H9 (cell line): Measurements from ENCODE around the gene MYOM3. TPM values are rescaled to one million over a fixed set of nuclear protein-coding genes. Genes with fewer than 3 reads are reported as not detected.

Source experiments
- DNase-seq: peaks from one replicate; pipeline ENCODE4 v3.0.0-alpha.2; 2017
- H2AFZ ChIP-seq: one replicate; pipeline ENCODE4 v1.6.1; 2013; ENCODE audit warnings: mild to moderate bottlenecking, low read length, control low read depth, moderate library complexity
- H2AK5ac ChIP-seq: 2 replicates; pipeline ENCODE4 v1.6.1; 2013; ENCODE audit warnings: low read length, control low read depth, mixed read lengths; ENCODE audit not compliant: insufficient read length
- H2BK120ac ChIP-seq: one replicate; pipeline ENCODE4 v1.6.1; 2013; ENCODE audit warnings: low read depth, mild to moderate bottlenecking, low read length, control low read depth, inconsistent platforms; ENCODE audit not compliant: poor library complexity, severe bottlenecking
- H2BK12ac ChIP-seq: 2 replicates; pipeline ENCODE4 v1.6.1; 2013; ENCODE audit warnings: low read length, control low read depth, mixed read lengths, low read depth; ENCODE audit not compliant: insufficient read length
- H2BK15ac ChIP-seq: 2 replicates; pipeline ENCODE4 v1.6.1; 2013; ENCODE audit warnings: low read depth, low read length, control low read depth
- H2BK20ac ChIP-seq: one replicate; pipeline ENCODE4 v1.6.1; 2013; ENCODE audit warnings: low read depth, mild to moderate bottlenecking, low read length, control low read depth, inconsistent platforms; ENCODE audit not compliant: poor library complexity, severe bottlenecking
- H2BK5ac ChIP-seq: 2 replicates; pipeline ENCODE4 v1.6.1; 2013; ENCODE audit warnings: low read length, control low read depth, mixed read lengths; ENCODE audit not compliant: insufficient read length
- H3K14ac ChIP-seq: 2 replicates; pipeline ENCODE4 v1.6.1; 2013; ENCODE audit warnings: low read length, control low read depth; ENCODE audit not compliant: insufficient read depth
- H3K18ac ChIP-seq: 2 replicates; pipeline ENCODE4 v1.6.1; 2013; ENCODE audit warnings: low read depth, mild to moderate bottlenecking, mixed read lengths, low read length, control low read depth; ENCODE audit not compliant: insufficient read length
- H3K23ac ChIP-seq: 2 replicates; pipeline ENCODE4 v1.6.1; 2013; ENCODE audit warnings: low read length, control low read depth, mixed read lengths, low read depth; ENCODE audit not compliant: insufficient read length
- H3K23me2 ChIP-seq: 2 replicates; pipeline ENCODE4 v1.6.1; 2013; ENCODE audit warnings: low read depth, mild to moderate bottlenecking, mixed read lengths, low read length, control low read depth; ENCODE audit not compliant: insufficient read length, poor library complexity, severe bottlenecking
- H3K27ac ChIP-seq: 2 replicates; pipeline ENCODE4 v1.5.1; 2013; ENCODE audit warnings: low read length, control low read depth, mixed read lengths, low read depth; ENCODE audit not compliant: insufficient read length
- H3K27me3 ChIP-seq: 2 replicates; pipeline ENCODE4 v1.6.1; 2013; ENCODE audit warnings: low read length, control low read depth, inconsistent platforms; ENCODE audit not compliant: insufficient read depth
- H3K4ac ChIP-seq: 2 replicates; pipeline ENCODE4 v1.6.1; 2013; ENCODE audit warnings: low read depth, mild to moderate bottlenecking, control low read depth, inconsistent platforms, low read length, moderate library complexity
- H3K4me1 ChIP-seq: 2 replicates; pipeline ENCODE4 v1.6.1; 2013; ENCODE audit warnings: low read length, control low read depth, inconsistent platforms; ENCODE audit not compliant: insufficient read depth
- H3K4me2 ChIP-seq: 2 replicates; pipeline ENCODE4 v1.6.1; 2013; ENCODE audit warnings: low read length, control low read depth, mixed read lengths; ENCODE audit not compliant: insufficient read length, insufficient read depth
- H3K56ac ChIP-seq: 2 replicates; pipeline ENCODE4 v1.6.1; 2013; ENCODE audit warnings: low read depth, mild to moderate bottlenecking, mixed read lengths, low read length, control low read depth; ENCODE audit not compliant: insufficient read length
- H3K79me1 ChIP-seq: 2 replicates; pipeline ENCODE4 v1.6.1; 2013; ENCODE audit warnings: low read depth, mild to moderate bottlenecking, moderate library complexity, low read length, control low read depth, inconsistent platforms; ENCODE audit not compliant: insufficient read depth, poor library complexity, severe bottlenecking
- H3K79me2 ChIP-seq: 2 replicates; pipeline ENCODE4 v1.6.1; 2013; ENCODE audit warnings: low read length, control low read depth, inconsistent platforms; ENCODE audit not compliant: insufficient read depth
- H3K9ac ChIP-seq: 2 replicates; pipeline ENCODE4 v1.6.1; 2013; ENCODE audit warnings: low read length, control low read depth, mixed read lengths; ENCODE audit not compliant: insufficient read length; ENCODE audit errors: extremely low read depth
- H3K9me3 ChIP-seq: one replicate; pipeline ENCODE4 v1.6.1; 2013; ENCODE audit warnings: low read depth, low read length, inconsistent platforms; ENCODE audit not compliant: control insufficient read depth
- H3T11ph ChIP-seq: one replicate; pipeline ENCODE4 v1.6.1; 2013; ENCODE audit warnings: mild to moderate bottlenecking, low read length, control low read depth, inconsistent platforms
- H4K20me1 ChIP-seq: one replicate; pipeline ENCODE4 v1.6.1; 2013; ENCODE audit not compliant: control insufficient read depth, insufficient read length, insufficient read depth
- H4K5ac ChIP-seq: 2 replicates; pipeline ENCODE4 v1.6.1; 2013; ENCODE audit warnings: low read depth, mild to moderate bottlenecking, mixed read lengths, low read length, control low read depth; ENCODE audit not compliant: insufficient read length
- H4K8ac ChIP-seq: replicated peaks from 2 replicates; pipeline ENCODE4 v1.6.1; 2013; ENCODE audit warnings: low read length, control low read depth, mixed read lengths, low read depth; ENCODE audit not compliant: insufficient read length
- H4K91ac ChIP-seq: 2 replicates; pipeline ENCODE4 v1.6.1; 2013; ENCODE audit warnings: low read depth, mild to moderate bottlenecking, moderate library complexity, mixed read lengths, low read length, control low read depth; ENCODE audit not compliant: insufficient read length
- H3K27ac Mint-ChIP-seq, 3 experiments: 2 replicates in 2 of 3; 3 replicates in 1 of 3; pipeline ENCODE4 v1.8.0; 2020 to 2021; ENCODE audit warnings: mixed read lengths in 3 of 3, mild to moderate bottlenecking in 1 of 3, moderate library complexity in 1 of 3
- H3K27me3 Mint-ChIP-seq: 2 replicates; pipeline ENCODE4 v1.8.0; 2021; ENCODE audit warnings: low read depth, mild to moderate bottlenecking, moderate library complexity, mixed read lengths
- H3K36me3 Mint-ChIP-seq, 3 experiments: 2 replicates in 2 of 3; 3 replicates in 1 of 3; pipeline ENCODE4 v1.8.0; 2020 to 2021; ENCODE audit warnings: low read depth in 3 of 3, mixed read lengths in 3 of 3; ENCODE audit not compliant: insufficient read depth in 1 of 3
- H3K4me1 Mint-ChIP-seq, 2 experiments: 2 replicates each; pipeline ENCODE4 v1.8.0; 2020; ENCODE audit warnings: mixed read lengths in 2 of 2
- H3K4me3 Mint-ChIP-seq, 2 experiments: 2 replicates in 1 of 2; 3 replicates in 1 of 2; pipeline ENCODE4 v1.8.0; 2020 to 2021; ENCODE audit warnings: mild to moderate bottlenecking in 2 of 2, mixed read lengths in 2 of 2, moderate library complexity in 1 of 2
- H3K9me3 Mint-ChIP-seq, 2 experiments: 2 replicates in 1 of 2; 3 replicates in 1 of 2; pipeline ENCODE4 v1.8.0; 2020; ENCODE audit warnings: mild to moderate bottlenecking in 2 of 2, mixed read lengths in 2 of 2, moderate library complexity in 1 of 2
- WGBS: extraction: QIAGEN DNeasy Blood & Tissue Kit; methylation state at CpG from one replicate; pipeline ENCODE4 v1.1.7; 2013; ENCODE audit warnings: missing lambda C conversion rate, low lambda C conversion rate, mixed read lengths; ENCODE audit not compliant: insufficient read length; ENCODE audit errors: extremely low coverage; 5-methylcytosine and 5-hydroxymethylcytosine counted together
- total RNA-seq: library from RNA; stranded (reverse); gene quantifications from 2 replicates; pipeline ENCODE4 v1.2.1, GENCODE V29; 2021
- TF ChIP-seq, protein P1 (sequence below): fragments of 200-600 bp; sonication (generic); conservative IDR thresholded peaks from 3 replicates; pipeline ENCODE4 v1.8.0; 2021; ENCODE audit warnings: antibody characterized with exemption, mild to moderate bottlenecking

Gene MYOM3
- total RNA-seq, 1 experiment from 2014 or later = 0.11 TPM

DNA sequence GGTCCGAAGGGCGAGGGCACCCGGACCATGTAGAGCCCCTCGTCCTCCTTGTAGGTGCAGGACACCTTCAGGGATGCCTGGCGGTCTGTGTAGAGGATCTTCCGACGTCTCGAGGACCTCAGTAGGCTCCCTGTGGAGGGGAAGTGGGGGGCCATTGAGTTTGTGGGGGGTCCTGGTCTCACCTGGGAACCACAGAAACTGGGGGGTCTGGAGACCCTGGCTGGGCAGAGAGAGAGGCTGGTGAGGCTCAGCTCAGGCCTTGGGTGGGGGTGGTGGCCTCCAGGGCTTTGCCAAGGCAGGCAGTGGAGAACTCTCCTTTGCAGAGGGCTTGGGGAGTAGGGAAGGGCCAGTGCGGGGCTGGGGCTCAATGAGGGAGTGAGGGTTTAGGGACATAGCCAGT is 19.0 kb downstream of the MYOM3 start:
- H3K23ac ChIP-seq = no peak overlapping the region
- no peak overlapping the region for H3K27ac ChIP-seq
- H3K4me1 Mint-ChIP-seq = peaks cover 10 to 25% of the 10 kb centered on the region in 2 experiments
- no peak overlapping the region for H3K4ac ChIP-seq
- H3K4me3 Mint-ChIP-seq = no peak overlapping the region
- no peak overlapping the region for H2BK120ac ChIP-seq
- H2BK15ac ChIP-seq = no peak overlapping the region
- H2BK5ac ChIP-seq = no peak overlapping the region
- no peak overlapping the region for H4K8ac ChIP-seq
- H3K79me2 ChIP-seq = no peaks in the 10 kb centered on the region
- H3K27me3 ChIP-seq = no peaks in the 10 kb centered on the region
- no peak overlapping the region for H2BK12ac ChIP-seq
- no peak overlapping the region for H3T11ph ChIP-seq
- no peaks in the 10 kb centered on the region for H3K4me1 ChIP-seq
- H2AFZ ChIP-seq = no peak overlapping the region
- H3K27me3 Mint-ChIP-seq = no peaks in the 10 kb centered on the region; the same call in none of the 2 replicates
- H3K9me3 ChIP-seq = no peaks in the 10 kb centered on the region
- no peaks in the 10 kb centered on the region for H3K79me1 ChIP-seq
- H3K14ac ChIP-seq = no peak overlapping the region
- H3K23me2 ChIP-seq = no peaks in the 10 kb centered on the region
- no peak overlapping the region for H3K4me2 ChIP-seq
- no peak overlapping the region for H4K5ac ChIP-seq
- H3K36me3 Mint-ChIP-seq = no peaks in the 10 kb centered on the region
- H3K9me3 Mint-ChIP-seq = no peaks in the 10 kb centered on the region
- H2AK5ac ChIP-seq = no peak overlapping the region
- no peak overlapping the region for H3K27ac Mint-ChIP-seq
- no peak overlapping the region for H2BK20ac ChIP-seq
- no peak overlapping the region for H4K91ac ChIP-seq
- TF ChIP-seq, protein P1, sequence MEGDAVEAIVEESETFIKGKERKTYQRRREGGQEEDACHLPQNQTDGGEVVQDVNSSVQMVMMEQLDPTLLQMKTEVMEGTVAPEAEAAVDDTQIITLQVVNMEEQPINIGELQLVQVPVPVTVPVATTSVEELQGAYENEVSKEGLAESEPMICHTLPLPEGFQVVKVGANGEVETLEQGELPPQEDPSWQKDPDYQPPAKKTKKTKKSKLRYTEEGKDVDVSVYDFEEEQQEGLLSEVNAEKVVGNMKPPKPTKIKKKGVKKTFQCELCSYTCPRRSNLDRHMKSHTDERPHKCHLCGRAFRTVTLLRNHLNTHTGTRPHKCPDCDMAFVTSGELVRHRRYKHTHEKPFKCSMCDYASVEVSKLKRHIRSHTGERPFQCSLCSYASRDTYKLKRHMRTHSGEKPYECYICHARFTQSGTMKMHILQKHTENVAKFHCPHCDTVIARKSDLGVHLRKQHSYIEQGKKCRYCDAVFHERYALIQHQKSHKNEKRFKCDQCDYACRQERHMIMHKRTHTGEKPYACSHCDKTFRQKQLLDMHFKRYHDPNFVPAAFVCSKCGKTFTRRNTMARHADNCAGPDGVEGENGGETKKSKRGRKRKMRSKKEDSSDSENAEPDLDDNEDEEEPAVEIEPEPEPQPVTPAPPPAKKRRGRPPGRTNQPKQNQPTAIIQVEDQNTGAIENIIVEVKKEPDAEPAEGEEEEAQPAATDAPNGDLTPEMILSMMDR = no peak
- no peaks in the 10 kb centered on the region for H4K20me1 ChIP-seq
- DNase-seq = no peak
- no peak overlapping the region for H3K9ac ChIP-seq
- H3K56ac ChIP-seq = no peak overlapping the region
- H3K18ac ChIP-seq = no peak overlapping the region
- WGBS = no CpG with 5 or more reads among the region's 9 CpGs
